ENCODE results near the gene RNF214. TPM values are rescaled to one million over a fixed set of nuclear protein-coding genes. Genes with fewer than 3 reads are reported as not detected.

Gene RNF214
- polyA plus RNA-seq, 1 donor (not counting 4 experiments of a cell fraction or from before 2014, with no cell fraction given), result 11.8 TPM

DNA sequence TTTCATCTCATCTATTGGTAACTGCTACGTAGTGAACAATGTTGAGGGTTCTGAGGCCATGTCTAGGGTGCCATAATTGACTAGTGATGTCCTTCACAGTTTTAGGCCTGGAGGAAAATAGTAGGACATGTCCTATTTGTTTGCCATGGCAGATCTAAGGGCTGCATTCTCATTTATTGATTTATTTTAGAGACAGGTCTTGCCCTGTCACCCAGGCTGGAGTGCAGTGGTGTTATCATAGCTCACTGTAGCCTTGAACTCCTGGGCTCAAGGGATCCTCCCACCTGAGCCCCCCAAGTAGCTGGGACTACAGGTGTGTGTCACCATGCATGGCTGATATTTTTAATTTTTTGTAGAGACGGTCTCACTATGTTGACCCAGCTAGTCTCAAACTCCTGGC lies 100.4 kb downstream of the RNF214 start:
- H3K9me1 ChIP-seq (ENCODE audit: control insufficient read depth, extremely low read depth, insufficient read depth, low read length), result no peaks in the 10 kb centered on the region
- no peak overlapping the region for H3K4me3 ChIP-seq (ENCODE audit: control insufficient read depth in 2 of 3, extremely low read depth in 1 of 3, insufficient read depth in 2 of 3, low read depth in 1 of 3, low read length in 3 of 3)
- no peak overlapping the region for H3K4me2 ChIP-seq (ENCODE audit: control insufficient read depth, extremely low read depth, insufficient read depth, low read depth, low read length)
- H3K79me2 ChIP-seq (ENCODE audit: control insufficient read depth, insufficient read depth, low read length), result peaks cover 8% of the 10 kb centered on the region
- peaks cover 0 to 12% of the 10 kb centered on the region in 2 experiments for H3K36me3 ChIP-seq (ENCODE audit: control insufficient read depth in 2 of 2, extremely low read depth in 1 of 2, insufficient read depth in 2 of 2, low read length in 2 of 2)
- H3K4me1 ChIP-seq (ENCODE audit: control insufficient read depth, extremely low read depth, insufficient read depth, low read length), result peaks cover 13% of the 10 kb centered on the region
- no peak overlapping the region for H2AFZ ChIP-seq (ENCODE audit: control insufficient read depth, low read length)
- DNase-seq (ENCODE audit: low read depth, low spot score) (no peak), FAIRE-seq (no peak)
- TF ChIP-seq, protein P1, sequence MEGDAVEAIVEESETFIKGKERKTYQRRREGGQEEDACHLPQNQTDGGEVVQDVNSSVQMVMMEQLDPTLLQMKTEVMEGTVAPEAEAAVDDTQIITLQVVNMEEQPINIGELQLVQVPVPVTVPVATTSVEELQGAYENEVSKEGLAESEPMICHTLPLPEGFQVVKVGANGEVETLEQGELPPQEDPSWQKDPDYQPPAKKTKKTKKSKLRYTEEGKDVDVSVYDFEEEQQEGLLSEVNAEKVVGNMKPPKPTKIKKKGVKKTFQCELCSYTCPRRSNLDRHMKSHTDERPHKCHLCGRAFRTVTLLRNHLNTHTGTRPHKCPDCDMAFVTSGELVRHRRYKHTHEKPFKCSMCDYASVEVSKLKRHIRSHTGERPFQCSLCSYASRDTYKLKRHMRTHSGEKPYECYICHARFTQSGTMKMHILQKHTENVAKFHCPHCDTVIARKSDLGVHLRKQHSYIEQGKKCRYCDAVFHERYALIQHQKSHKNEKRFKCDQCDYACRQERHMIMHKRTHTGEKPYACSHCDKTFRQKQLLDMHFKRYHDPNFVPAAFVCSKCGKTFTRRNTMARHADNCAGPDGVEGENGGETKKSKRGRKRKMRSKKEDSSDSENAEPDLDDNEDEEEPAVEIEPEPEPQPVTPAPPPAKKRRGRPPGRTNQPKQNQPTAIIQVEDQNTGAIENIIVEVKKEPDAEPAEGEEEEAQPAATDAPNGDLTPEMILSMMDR (optimal IDR thresholded peaks at IDR 0.05 in 1 of 3, IDR thresholded peaks at IDR 0.05 in 1 of 3, conservative IDR thresholded peaks at IDR 0.05 in 1 of 3; ENCODE audit: extremely low read depth in 1 of 3, insufficient read depth in 2 of 3, low read length in 3 of 3), result no peak
- no peak for TF ChIP-seq EZH2 (IDR thresholded peaks at IDR 0.05; ENCODE audit: low read length)
- H3K27me3 ChIP-seq (ENCODE audit: control insufficient read depth, extremely low read depth, insufficient read depth, low read length), result no peaks in the 10 kb centered on the region
- no peak overlapping the region for H3K9ac ChIP-seq (ENCODE audit: control insufficient read depth, extremely low read depth, insufficient read depth, low read length)
- H3K9me3 ChIP-seq (ENCODE audit: control insufficient read depth, low read depth, low read length), result no peaks in the 10 kb centered on the region
- dilution Hi-C loops (cut with MboI; ENCODE audit: extremely low pct_ligation_motif_present, low sequenced_read_pairs), result no loop called here
- no peaks in the 10 kb centered on the region for H4K20me1 ChIP-seq (ENCODE audit: control insufficient read depth, extremely low read depth, insufficient read depth, low read length)
- no peak overlapping the region for H3K27ac ChIP-seq (ENCODE audit: control insufficient read depth, insufficient read depth, low read length)

DNA sequence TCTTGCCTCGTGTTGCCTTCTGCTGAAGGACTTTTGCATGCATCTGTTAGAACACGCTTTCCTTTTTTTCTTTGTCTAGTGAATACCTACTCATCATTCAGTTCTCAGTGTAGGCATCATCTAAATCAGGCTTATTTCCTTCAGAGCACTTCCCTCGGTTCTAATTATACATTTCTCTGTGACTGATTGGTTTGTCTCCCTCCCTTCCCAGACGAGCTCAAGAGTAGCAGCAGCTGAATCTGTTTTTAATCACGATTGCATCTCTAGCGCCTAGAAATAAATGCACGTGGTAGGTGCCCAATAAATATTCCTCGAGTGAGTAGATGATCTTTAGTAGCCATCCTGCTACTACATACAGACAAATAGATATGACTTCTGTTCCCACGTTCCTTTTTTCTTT lies 101.4 kb downstream of the RNF214 start:
- Histone ChIP-seq H3K9me1 (ENCODE audit: control insufficient read depth, extremely low read depth, insufficient read depth, low read length) (no peaks in the 10 kb centered on the region), H3K4me1 (ENCODE audit: control insufficient read depth, extremely low read depth, insufficient read depth, low read length) (peaks cover 8% of the 10 kb centered on the region), H3K9me3 (ENCODE audit: control insufficient read depth, low read depth, low read length) (no peaks in the 10 kb centered on the region), H2AFZ (ENCODE audit: control insufficient read depth, low read length) (no peak overlapping the region), H3K27me3 (ENCODE audit: control insufficient read depth, extremely low read depth, insufficient read depth, low read length) (no peaks in the 10 kb centered on the region), H3K27ac (ENCODE audit: control insufficient read depth, insufficient read depth, low read length) (no peak overlapping the region), H3K79me2 (ENCODE audit: control insufficient read depth, insufficient read depth, low read length) (peaks cover 5% of the 10 kb centered on the region), H3K36me3 (ENCODE audit: control insufficient read depth in 2 of 2, extremely low read depth in 1 of 2, insufficient read depth in 2 of 2, low read length in 2 of 2) (peaks cover 3 to 15% of the 10 kb centered on the region in 2 experiments), H4K20me1 (ENCODE audit: control insufficient read depth, extremely low read depth, insufficient read depth, low read length) (no peaks in the 10 kb centered on the region), H3K4me2 (ENCODE audit: control insufficient read depth, extremely low read depth, insufficient read depth, low read depth, low read length) (no peak overlapping the region), H3K9ac (ENCODE audit: control insufficient read depth, extremely low read depth, insufficient read depth, low read length) (no peak overlapping the region), H3K4me3 (ENCODE audit: control insufficient read depth in 2 of 3, extremely low read depth in 1 of 3, insufficient read depth in 2 of 3, low read depth in 1 of 3, low read length in 3 of 3) (no peak overlapping the region)
- DNase-seq (ENCODE audit: low read depth, low spot score) (no peak), FAIRE-seq (no peak)
- dilution Hi-C loops (cut with MboI; ENCODE audit: extremely low pct_ligation_motif_present, low sequenced_read_pairs), result no loop called here
- TF ChIP-seq, protein P1 (optimal IDR thresholded peaks at IDR 0.05 in 1 of 3, IDR thresholded peaks at IDR 0.05 in 1 of 3, conservative IDR thresholded peaks at IDR 0.05 in 1 of 3; ENCODE audit: extremely low read depth in 1 of 3, insufficient read depth in 2 of 3, low read length in 3 of 3), result no peak
- TF ChIP-seq EZH2 (IDR thresholded peaks at IDR 0.05; ENCODE audit: low read length), result no peak

Data from keratinocyte (primary cell).